K562 (cell line): ENCODE results near the gene LRP1-AS. TPM values are rescaled to one million over a fixed set of nuclear protein-coding genes. Genes with fewer than 3 reads are reported as not detected.

Experiments
- ATAC-seq: fragments of 200-7000 bp; cut with Tn5 transposase; 3 replicates; pipeline ENCODE4 v1.9.1; 2020; ENCODE audit warnings: moderate library complexity
- BruUV-seq: library from RNA; stranded (reverse); fragments of 400-500 nt; replicated peaks from 2 replicates; lab custom pipeline; 2021; lab: Mats Ljungman, UMichigan
- CTCF ChIA-PET: fragments of 300-600 bp; formaldehyde crosslinking; extraction: SDS; loops from one replicate; lab custom pipeline; 2021; ENCODE audit warnings: low intra/inter-chr PET ratio; lab: Yijun Ruan, JAX
- POLR2A ChIA-PET: fragments of 300-600, 350-650 bp; sonication (Branson Sonifier 250); formaldehyde crosslinking; extraction: SDS; loops from one replicate; lab custom pipeline; 2021; ENCODE audit warnings: antibody characterized with exemption, inconsistent platforms; lab: Yijun Ruan, JAX
- DNase-seq, 4 experiments: peaks; one replicate each; pipeline versions ENCODE4 v3.0.0 to v3.0.0-alpha.2; 2011 to 2018; ENCODE audit warnings: low spot score in 3 of 4, mixed read lengths in 3 of 4; ENCODE audit errors: extremely low read depth in 1 of 4
- FAIRE-seq: peaks from 2 replicates; lab custom pipeline; 2011; peaks lifted over from hg19 to GRCh38; lab: Jason Lieb, UNC
- H2AFZ ChIP-seq: 2 replicates; pipeline ENCODE4 v1.6.0; 2011; ENCODE audit warnings: low read depth, low read length, control low read depth, inconsistent platforms
- H3K27ac ChIP-seq: fragments of 200-600 bp; 3 replicates; pipeline ENCODE4 v1.8.0; 2011; ENCODE audit warnings: low read depth, mild to moderate bottlenecking, control low read depth, inconsistent platforms, low read length, moderate library complexity, mixed read lengths; ENCODE audit errors: extremely low read depth
- H3K27me3 ChIP-seq, 2 experiments: fragments of 300-600 bp in 1 of 2; 2 replicates in 1 of 2; 3 replicates in 1 of 2; pipeline versions ENCODE4 v1.6.0 to v1.8.0; 2011; ENCODE audit warnings: inconsistent platforms in 2 of 2, low read length in 2 of 2, mild to moderate bottlenecking in 1 of 2, mixed read lengths in 1 of 2, moderate library complexity in 1 of 2; ENCODE audit not compliant: control insufficient read depth in 2 of 2, insufficient read depth in 2 of 2
- H3K36me3 ChIP-seq: fragments of 300-600 bp; 3 replicates; pipeline ENCODE4 v1.8.0; 2011; ENCODE audit warnings: mild to moderate bottlenecking, low read length, inconsistent platforms; ENCODE audit not compliant: control insufficient read depth, insufficient read depth
- H3K4me1 ChIP-seq, 2 experiments: fragments of 200-600 bp in 1 of 2; replicated peaks in 1 of 2; 2 replicates in 1 of 2; 3 replicates in 1 of 2; pipeline versions ENCODE4 v1.5.1 to v1.8.0; 2011; ENCODE audit warnings: inconsistent platforms in 2 of 2, low read length in 2 of 2, mild to moderate bottlenecking in 1 of 2, mixed read lengths in 1 of 2, moderate library complexity in 1 of 2; ENCODE audit not compliant: control insufficient read depth in 2 of 2, insufficient read depth in 2 of 2
- H3K4me2 ChIP-seq: 2 replicates; pipeline ENCODE4 v1.6.1; 2011; ENCODE audit warnings: low read length, control low read depth, inconsistent platforms, mixed read lengths; ENCODE audit not compliant: insufficient read depth
- H3K4me3 ChIP-seq: fragments of 200-600 bp; sonication (generic), shearing (Covaris generic); 2 replicates; pipeline ENCODE4 v1.5.1; 2016; ENCODE audit warnings: control low read depth, inconsistent platforms
- H3K79me2 ChIP-seq: fragments of 200-600 bp; 3 replicates; pipeline ENCODE4 v1.8.0; 2011; ENCODE audit warnings: low read length, inconsistent platforms; ENCODE audit not compliant: control insufficient read depth, insufficient read depth
- H3K9ac ChIP-seq, 2 experiments: 2 replicates each; pipeline versions ENCODE4 v1.6.0 to v1.6.1; 2011; ENCODE audit warnings: low read depth in 2 of 2, low read length in 2 of 2, control low read depth in 1 of 2, inconsistent platforms in 1 of 2, mild to moderate bottlenecking in 1 of 2, mixed read lengths in 1 of 2; ENCODE audit not compliant: insufficient read depth in 1 of 2
- H3K9me1 ChIP-seq: one replicate; pipeline ENCODE4 v1.6.0; 2011; ENCODE audit warnings: inconsistent platforms, mild to moderate bottlenecking, low read length, moderate library complexity; ENCODE audit not compliant: control insufficient read depth, insufficient read depth
- H3K9me3 ChIP-seq: replicated peaks from 2 replicates; pipeline ENCODE4 v1.5.1; 2011; ENCODE audit warnings: low read depth, low read length, inconsistent platforms; ENCODE audit not compliant: control insufficient read depth, insufficient read depth
- H4K20me1 ChIP-seq: replicated peaks from 2 replicates; pipeline ENCODE4 v1.6.1; 2011; ENCODE audit warnings: low read length, inconsistent platforms, mixed read lengths; ENCODE audit not compliant: control insufficient read depth, insufficient read depth
- BCOR ChIP-seq: fragments of 450-650 bp; IDR thresholded peaks from 2 replicates; pipeline ENCODE4 v1.6.1; 2016
- CBFA2T3 ChIP-seq: fragments of 450-650 bp; IDR thresholded peaks from 2 replicates; pipeline ENCODE4 v1.6.1; 2017
- ELK3 ChIP-seq: fragments of 450-650 bp; formaldehyde crosslinking; IDR thresholded peaks from 2 replicates; pipeline ENCODE4 v1.4.0; 2020; ENCODE audit warnings: mild to moderate bottlenecking
- ID3 ChIP-seq, 2 experiments: fragments of 250-450 bp in 1 of 2; fragments of 450-650 bp in 1 of 2; sonication (Bioruptor Pico) in 1 of 2; IDR thresholded peaks; 2 replicates each; pipeline versions ENCODE4 v1.6.1 to v1.8.0; 2016 to 2021; ENCODE audit warnings: mild to moderate bottlenecking in 2 of 2, moderate library complexity in 2 of 2, missing compliant biosample characterization in 1 of 2, missing genetic modification characterization in 1 of 2
- KDM1A ChIP-seq, 2 experiments: fragments of 450-650 bp; IDR thresholded peaks; 2 replicates each; pipeline ENCODE4 v1.6.1; 2016; ENCODE audit warnings: mild to moderate bottlenecking in 2 of 2
- MCM2 ChIP-seq: fragments of 450-650 bp; IDR thresholded peaks from 2 replicates; pipeline ENCODE4 v1.6.1; 2017; ENCODE audit warnings: low read depth, mild to moderate bottlenecking
- PYGO2 ChIP-seq: fragments of 450-650 bp; IDR thresholded peaks from 2 replicates; pipeline ENCODE4 v1.6.1; 2016; ENCODE audit warnings: mild to moderate bottlenecking, missing genetic modification characterization, moderate library complexity, missing compliant biosample characterization
- RNF219 ChIP-seq: fragments of 250-450 bp; sonication (Bioruptor Pico); IDR thresholded peaks from 2 replicates; pipeline ENCODE4 v1.5.0; 2022; ENCODE audit warnings: mild to moderate bottlenecking
- SFPQ ChIP-seq: fragments of 200-400 bp; formaldehyde crosslinking; IDR thresholded peaks from 2 replicates; pipeline ENCODE4 v1.6.1; 2017; ENCODE audit warnings: mild to moderate bottlenecking, low read depth, low read length, moderate library complexity
- SMARCA4 ChIP-seq: fragments of 450-650 bp; IDR thresholded peaks from 2 replicates; pipeline ENCODE4 v1.6.1; 2016
- ZBTB33 ChIP-seq: sonication (generic); formaldehyde crosslinking; IDR thresholded peaks from 2 replicates; pipeline ENCODE4 v1.8.1; 2023; ENCODE audit warnings: mild to moderate bottlenecking, missing genetic modification reagents
- ZNF695 ChIP-seq: fragments of 450-650 bp; formaldehyde crosslinking; IDR thresholded peaks from 2 replicates; pipeline ENCODE4 v1.4.0; 2020; ENCODE audit warnings: mild to moderate bottlenecking, moderate library complexity
- WGBS: fragments of 100-300 bp; shearing (Covaris generic); methylation state at CpG from one replicate; pipeline ENCODE4 v1.1.6; 2016; ENCODE audit warnings: low coverage, mixed read lengths; ENCODE audit not compliant: insufficient coverage; ENCODE audit errors: missing lambda C conversion rate; 5-methylcytosine and 5-hydroxymethylcytosine counted together
- in situ Hi-C: fragments of 300-500 bp; cut with MboI; formaldehyde crosslinking; loops from 4 replicates; pipeline ENCODE4 v1.15.0; 2018; ENCODE audit warnings: inconsistent platforms, mixed read lengths
- intact Hi-C: fragments of 100-400 bp; cut with micrococcal nuclease; formaldehyde crosslinking; loops from 2 replicates; pipeline ENCODE4 v1.14.2; 2022
- polyA plus RNA-seq, 8 experiments: library from polyadenylated mRNA; depleted of rRNA in 4 of 8; stranded (reverse) in 5 of 8; unstranded in 3 of 8; fragments of >200 nt; fragmentation: Nextera tagmentation in 2 of 8; fragmentation: Illumina TruSeq in 1 of 8; extraction: Ambion mirVana in 2 of 8; extraction: Trizol in 1 of 8; gene quantifications; 2 replicates each; pipeline versions ENCODE4 v1.2.1 to v1.2.3, GENCODE V29; 2011 to 2014; ENCODE audit warnings: inconsistent platforms in 1 of 8, missing spikeins in 1 of 8
- total RNA-seq, 7 experiments: library from RNA; depleted of rRNA in 6 of 7; stranded (reverse); fragments of >200 nt in 6 of 7; fragmentation: Illumina TruSeq in 2 of 7; extraction: Trizol in 2 of 7; gene quantifications; 2 replicates each; pipeline versions ENCODE4 v1.2.1 to v1.2.3, GENCODE V29; 2011 to 2021; ENCODE audit warnings: low replicate concordance in 1 of 7

The LRP1-AS gene
- total and polyA plus RNA-seq, 9 of the 15 experiments (the other 6 are each of a cell fraction or from before 2014, with no cell fraction given) = not detected

- H3K4me2 ChIP-seq = no peak overlapping the region
- H3K4me1 ChIP-seq = peaks cover 13 to 28% of the 10 kb centered on the region in 2 experiments
- intact Hi-C loops (no loop called here), in situ Hi-C loops (no loop called here)
- H3K9ac ChIP-seq = peak overlapping the region in 1 of 2 experiments; percentile 6; a peak in 1 of 4 replicates
- ChIA-PET POLR2A (interaction anchor here (0.5 to 1.3 kb wide), 4 partner anchors 21 to 505 kb away, joined by 3 to 4 read pairs (median 4); partner anchors contain the start of gene STAT6), CTCF (no interaction called here)
- WGBS = 66% methylated on average over 3 of the region's 4 CpGs
- no peaks in the 10 kb centered on the region for H3K9me3 ChIP-seq
- FAIRE-seq (no peak), DNase-seq (no peak), ATAC-seq (0 out of 3 replicates have a peak, but pooled peaks have one; percentile 18)
- no peaks in the 10 kb centered on the region for H3K9me1 ChIP-seq
- BruUV-seq = no TSS peak
- H3K27ac ChIP-seq = no peak overlapping the region
- H4K20me1 ChIP-seq = no peaks in the 10 kb centered on the region
- H3K36me3 ChIP-seq = no peaks in the 10 kb centered on the region
- no peak overlapping the region for H2AFZ ChIP-seq
- no peak overlapping the region for H3K4me3 ChIP-seq
- no peaks in the 10 kb centered on the region for H3K27me3 ChIP-seq
- TF ChIP-seq CBFA2T3 (no peak), RNF219 (CRISPR knock-in tag) (no peak), SMARCA4 (no peak), MCM2 (no peak), ELK3 (CRISPR knock-in tag) (no peak), BCOR (peak; percentile 71), ID3 (CRISPR knock-in tag; IDR thresholded peaks at IDR 0.05) (no peak), ID3 (tag; IDR thresholded peaks at IDR 0.05) (no peak), ZNF695 (CRISPR knock-in tag) (no peak), ZBTB33 (no peak), SFPQ (no peak), PYGO2 (tag) (no peak), KDM1A (IDR thresholded peaks at IDR 0.05) (0 out of 4 replicates have a peak, but pooled peaks have one; percentile 17 to 33)
- H3K79me2 ChIP-seq = no peaks in the 10 kb centered on the region
Measured at GRCh38 chr12:57133013-57133569, 14.3 kb downstream of the LRP1-AS start.
